Breast epithelium (tissue), 4 donors: ENCODE data around the gene RPS21. TPM values are rescaled to one million over a fixed set of nuclear protein-coding genes. Genes with fewer than 3 reads are reported as not detected.

Experiments
- DNase-seq, 2 donors: peaks; one replicate each; pipeline ENCODE4 v3.0.0-alpha.2; 2019; ENCODE audit warnings: low spot score in 2 of 2
- H3K27ac ChIP-seq, 2 donors: fragments of 200-600 bp; sonication (generic) in 1 of 2; one replicate each; pipeline ENCODE4 v1.5.1; 2016 to 2019; ENCODE audit warnings: mild to moderate bottlenecking in 1 of 2
- H3K27me3 ChIP-seq, 2 donors: fragments of 200-600 bp; sonication (generic) in 1 of 2; one replicate each; pipeline versions ENCODE4 v1.5.1 to v1.6.0; 2017 to 2019; ENCODE audit warnings: control low read depth in 1 of 2, mild to moderate bottlenecking in 1 of 2
- H3K36me3 ChIP-seq: fragments of 200-600 bp; one replicate; pipeline ENCODE4 v1.5.1; 2019
- H3K4me1 ChIP-seq, 2 donors: fragments of 200-600 bp; sonication (generic); one replicate each; pipeline ENCODE4 v1.5.1; 2016 to 2019; ENCODE audit warnings: control low read depth in 1 of 2
- H3K4me3 ChIP-seq, 3 donors: fragments of 200-600 bp; sonication (generic); 1 replicate in 2 of 3; 2 replicates in 1 of 3; pipeline ENCODE4 v1.5.1; 2016 to 2019; ENCODE audit warnings: mild to moderate bottlenecking in 3 of 3, moderate library complexity in 2 of 3
- H3K9me3 ChIP-seq, 2 donors: fragments of 200-600 bp; sonication (generic) in 1 of 2; one replicate each; pipeline ENCODE4 v1.5.1; 2016 to 2019; ENCODE audit warnings: control low read depth in 1 of 2
- CTCF ChIP-seq, 3 donors: fragments of 450-650 bp; IDR thresholded peaks; one replicate each; pipeline ENCODE4 v1.5.1; 2016 to 2017; ENCODE audit warnings: antibody characterized with exemption in 3 of 3, mild to moderate bottlenecking in 3 of 3, moderate library complexity in 3 of 3
- POLR2A ChIP-seq: fragments of 450-650 bp; IDR thresholded peaks from one replicate; pipeline ENCODE4 v1.6.1; 2016; ENCODE audit warnings: antibody characterized with exemption, mild to moderate bottlenecking, moderate library complexity
- POLR2AphosphoS5 ChIP-seq, 3 donors: sonication (generic); formaldehyde crosslinking; IDR thresholded peaks; one replicate each; pipeline ENCODE4 v1.6.1; 2017; ENCODE audit warnings: antibody characterized with exemption in 3 of 3
- intact Hi-C: fragments of 100-400 bp; cut with DNase I; formaldehyde crosslinking; loops from one replicate; pipeline ENCODE4 v1.15.1; 2023; ENCODE audit warnings: low total_unique reads
- total RNA-seq, 3 donors: library from RNA; depleted of rRNA; stranded (reverse); fragments of >200 nt; gene quantifications; one replicate each; pipeline ENCODE4 v1.1.0, GENCODE V29; 2016

The RPS21 gene
- total RNA-seq, 3 donors from 2014 or later, result 1,723 to 3,116 (median 2,974) TPM

GRCh38 chr20:62342910-62343309 is 44.0 kb upstream of the RPS21 start:
- Histone ChIP-seq H3K27me3 (no peaks in the 10 kb centered on the region), H3K9me3 (no peaks in the 10 kb centered on the region), H3K4me1 (no peaks in the 10 kb centered on the region), H3K4me3 (no peak overlapping the region), H3K27ac (no peak overlapping the region), H3K36me3 (no peaks in the 10 kb centered on the region)
- TF ChIP-seq POLR2AphosphoS5 (IDR thresholded peaks at IDR 0.05), result no peak
- TF ChIP-seq CTCF (IDR thresholded peaks at IDR 0.05), result no peak
- no peak for TF ChIP-seq POLR2A
- intact Hi-C loops, result loop anchor here (5.0 kb wide), 1 partner anchor 699 kb away; no protein-coding TSS in a partner anchor
- DNase-seq, result no peak

- Histone ChIP-seq H3K9me3 (no peaks in the 10 kb centered on the region), H3K4me3 (no peak overlapping the region), H3K36me3 (no peaks in the 10 kb centered on the region), H3K4me1 (no peaks in the 10 kb centered on the region), H3K27me3 (no peaks in the 10 kb centered on the region), H3K27ac (no peak overlapping the region)
- no peak for DNase-seq
- TF ChIP-seq CTCF (IDR thresholded peaks at IDR 0.05) (no peak), POLR2A (no peak), POLR2AphosphoS5 (IDR thresholded peaks at IDR 0.05) (no peak)
- intact Hi-C loops, result loop anchor here (5.0 kb wide), 1 partner anchor 698 kb away; no protein-coding TSS in a partner anchor
Measured at GRCh38 chr20:62344092-62344491, 42.8 kb upstream of the RPS21 start.

GRCh38 chr20:62344782-62345181 is 42.1 kb upstream of the RPS21 start:
- TF ChIP-seq POLR2A, result no peak
- TF ChIP-seq POLR2AphosphoS5 (IDR thresholded peaks at IDR 0.05), result no peak
- no peak for TF ChIP-seq CTCF (IDR thresholded peaks at IDR 0.05)
- H3K36me3 ChIP-seq, result no peaks in the 10 kb centered on the region
- DNase-seq, result no peak
- no peak overlapping the region for H3K27ac ChIP-seq
- H3K9me3 ChIP-seq, result no peaks in the 10 kb centered on the region
- H3K4me1 ChIP-seq, result no peaks in the 10 kb centered on the region
- H3K27me3 ChIP-seq, result no peaks in the 10 kb centered on the region
- no peak overlapping the region for H3K4me3 ChIP-seq
- intact Hi-C loops, result loop anchor here (5.0 kb wide), 1 partner anchor 698 kb away; no protein-coding TSS in a partner anchor

GRCh38 chr20:62345681-62346370 is 41.1 kb upstream of the RPS21 start:
- no peak overlapping the region for H3K27ac ChIP-seq
- intact Hi-C loops, result no loop called here
- no peaks in the 10 kb centered on the region for H3K9me3 ChIP-seq
- no peaks in the 10 kb centered on the region for H3K36me3 ChIP-seq
- H3K4me1 ChIP-seq, result no peaks in the 10 kb centered on the region
- no peak for DNase-seq
- TF ChIP-seq POLR2AphosphoS5 (IDR thresholded peaks at IDR 0.05) (no peak), POLR2A (no peak), CTCF (IDR thresholded peaks at IDR 0.05) (no peak)
- H3K4me3 ChIP-seq, result no peak overlapping the region
- no peaks in the 10 kb centered on the region for H3K27me3 ChIP-seq

- Histone ChIP-seq H3K9me3 (no peaks in the 10 kb centered on the region), H3K27me3 (no peaks in the 10 kb centered on the region), H3K36me3 (no peaks in the 10 kb centered on the region), H3K4me1 (no peaks in the 10 kb centered on the region), H3K27ac (no peak overlapping the region), H3K4me3 (no peak overlapping the region)
- no peak for DNase-seq
- intact Hi-C loops, result no loop called here
- no peak for TF ChIP-seq POLR2AphosphoS5 (IDR thresholded peaks at IDR 0.05)
- no peak for TF ChIP-seq CTCF (IDR thresholded peaks at IDR 0.05)
- no peak for TF ChIP-seq POLR2A
Measured at GRCh38 chr20:62346398-62347150, 40.3 kb upstream of the RPS21 start.
